Central memory CD4-positive, alpha-beta T cell (primary cell): ENCODE measurements around the gene IL11RA.
"Not testable (repeated sequence)": the region's sequence is repeated elsewhere in the genome, so short reads cannot be mapped to it uniquely, and the experiment has no call there.

ENCODE experiments used
- DNase-seq: peaks from one replicate; pipeline ENCODE4 v3.0.0; 2022

Gene IL11RA

GRCh38 chr9:34630402-34631154 lies 21.4 kb upstream of the IL11RA start:
- no peak for DNase-seq

- DNase-seq: no peak
Observed at GRCh38 chr9:34633166-34633565, 18.8 kb upstream of the IL11RA start.

- peak; percentile 70 for DNase-seq
Observed at GRCh38 chr9:34633851-34634550, 18.0 kb upstream of the IL11RA start.

- DNase-seq: no peak
Observed at GRCh38 chr9:34634551-34635248, 17.3 kb upstream of the IL11RA start.

GRCh38 chr9:34635556-34635955 lies 16.4 kb upstream of the IL11RA start:
- DNase-seq: no peak

- no peak for DNase-seq
Observed at GRCh38 chr9:34636791-34637355, 15.1 kb upstream of the IL11RA start.

GRCh38 chr9:34637356-34638137 lies 14.4 kb upstream of the IL11RA start, which contains the start of gene SIGMAR1:
Gene SIGMAR1, minus strand, starts transcription at chr9:34637787. Its CDS starts 90 bp downstream, at chr9:34637697.
- DNase-seq: peak; percentile 91

GRCh38 chr9:34638138-34638445 lies 13.9 kb upstream of the IL11RA start:
- DNase-seq: no peak

GRCh38 chr9:34639322-34639721 lies 12.7 kb upstream of the IL11RA start:
- DNase-seq: not testable (repeated sequence)

- DNase-seq: no peak
Observed at GRCh38 chr9:34642679-34643078, 9.3 kb upstream of the IL11RA start.

GRCh38 chr9:34644766-34645314 lies 7.1 kb upstream of the IL11RA start:
- no peak for DNase-seq

GRCh38 chr9:34646211-34647083 lies 5.5 kb upstream of the IL11RA start, which contains the start of gene GALT:
Gene GALT, plus strand, starts transcription at chr9:34646675. Its CDS starts 30 bp downstream, at chr9:34646705.
- DNase-seq: peak; percentile 87

- no peak for DNase-seq
Observed at GRCh38 chr9:34647084-34647403, 4.9 kb upstream of the IL11RA start.

- no peak for DNase-seq
Observed at GRCh38 chr9:34647651-34648050, 4.3 kb upstream of the IL11RA start.

- no peak for DNase-seq
Observed at GRCh38 chr9:34648673-34649072, 3.3 kb upstream of the IL11RA start.

- DNase-seq: no peak
Observed at GRCh38 chr9:34650816-34651215, 1.2 kb upstream of the IL11RA start.

- DNase-seq: no peak
Observed at GRCh38 chr9:34651321-34651720, 664 bp upstream of the IL11RA start.

GRCh38 chr9:34652602-34653000 lies 616 bp downstream of the IL11RA start:
- no peak for DNase-seq

- no peak for DNase-seq
Observed at GRCh38 chr9:34653151-34654072, 1.4 kb downstream of the IL11RA start.
